Metanephros (tissue), 2 donors: ENCODE results near the gene ZNF91. TPM values are rescaled to one million over a fixed set of nuclear protein-coding genes. Genes with fewer than 3 reads are reported as not detected.

Source experiments
- small RNA-seq: library from RNA; depleted of rRNA; stranded (forward); fragments of <200 nt; gene quantifications from one replicate; pipeline ENCODE3, GENCODE V24; 2014; ENCODE audit warnings: low replicate concordance
- total RNA-seq: library from RNA; depleted of rRNA; stranded (reverse); fragments of >200 nt; gene quantifications from one replicate; pipeline ENCODE4 v1.2.3, GENCODE V29; 2014

Gene ZNF91
- total RNA-seq = 116 TPM

GRCh38 chr19:23395041-23395721, at the start of gene ZNF91:
Gene ZNF91 (minus strand): TSS chr19:23395471. CDS start chr19:23395354, 117 bp downstream.

Small RNA genes within 50 kb of the gene (small RNA-seq; reads per million reads assigned to genes)
- gene VN1R91P = not detected

Other genes with a start within 250 kb of the ZNF91 start
- 10.0 TPM for gene ZNF724, start 145.1 kb downstream of the ZNF91 start, total RNA-seq